T-cell (primary cell): ENCODE measurements around the gene FKBP5. TPM values are rescaled to one million over a fixed set of nuclear protein-coding genes. Genes with fewer than 3 reads are reported as not detected.
"Not testable (repeated sequence)": the region's sequence is repeated elsewhere in the genome, so short reads cannot be mapped to it uniquely, and the experiment has no call there.

ENCODE experiments used
- ATAC-seq, 4 experiments: fragments of 200-7000 bp in 3 of 4; fragments of 150-1000 bp in 1 of 4; cut with Tn5 transposase; replicated peaks in 1 of 4; 1 replicate in 3 of 4; 2 replicates in 1 of 4; pipeline ENCODE4 v1.10.0; 2021; ENCODE audit warnings: moderate library complexity in 3 of 4, mild to moderate bottlenecking in 2 of 4, moderate number of reproducible peaks in 1 of 4
- CTCF ChIA-PET, 2 donors: fragments of 300-600 bp; sonication (Branson Sonifier 250); formaldehyde crosslinking; loops; one replicate each; lab custom pipeline; 2022; ENCODE audit warnings: antibody characterized with exemption in 2 of 2; lab: Charles Lee
- POLR2A ChIA-PET, 2 donors: fragments of 300-600 bp; sonication (Branson Sonifier 250); formaldehyde crosslinking; loops; one replicate each; lab custom pipeline; 2022; ENCODE audit warnings: antibody characterized with exemption in 2 of 2; lab: Charles Lee
- DNase-seq, 35 experiments: peaks; one replicate each; pipeline versions ENCODE4 v3.0.0 to v3.0.0-alpha.2; 2013 to 2023
- H3K27ac ChIP-seq: one replicate; pipeline ENCODE4 v1.5.1; 2013; ENCODE audit warnings: low read length
- H3K27me3 ChIP-seq, 2 experiments: replicated peaks in 1 of 2; 1 replicate in 1 of 2; 2 replicates in 1 of 2; pipeline versions ENCODE4 v1.6.1 to v1.7.0; 2013; ENCODE audit warnings: low read length in 1 of 2, mixed read lengths in 1 of 2; ENCODE audit not compliant: control insufficient read depth in 2 of 2, insufficient read depth in 2 of 2; ENCODE audit errors: extremely low read depth in 1 of 2
- H3K36me3 ChIP-seq, 2 donors: 1 replicate in 1 of 2; 2 replicates in 1 of 2; pipeline versions ENCODE4 v1.6.1 to v1.7.0; 2013; ENCODE audit warnings: low read length in 1 of 2; ENCODE audit not compliant: control insufficient read depth in 2 of 2, insufficient read depth in 1 of 2; ENCODE audit errors: extremely low read depth in 1 of 2
- H3K4me1 ChIP-seq, 2 experiments: 1 replicate in 1 of 2; 2 replicates in 1 of 2; pipeline versions ENCODE4 v1.6.1 to v1.7.0; 2013; ENCODE audit warnings: low read length in 2 of 2, mixed read lengths in 1 of 2; ENCODE audit not compliant: insufficient read depth in 2 of 2, control insufficient read depth in 1 of 2; ENCODE audit errors: extremely low read depth in 1 of 2
- H3K4me3 ChIP-seq, 2 donors: 1 replicate in 1 of 2; 2 replicates in 1 of 2; pipeline versions ENCODE4 v1.5.1 to v1.7.0; 2013; ENCODE audit warnings: mild to moderate bottlenecking in 2 of 2, low read length in 1 of 2, moderate library complexity in 1 of 2; ENCODE audit not compliant: control insufficient read depth in 1 of 2; ENCODE audit errors: extremely low read depth in 1 of 2
- H3K9me3 ChIP-seq: 2 replicates; pipeline ENCODE4 v1.7.0; 2013
- H3K27ac Mint-ChIP-seq, 2 donors: one replicate each; pipeline ENCODE4 v1.8.0; 2020 to 2021; ENCODE audit warnings: mild to moderate bottlenecking in 2 of 2, mixed read lengths in 2 of 2
- H3K27me3 Mint-ChIP-seq, 2 donors: one replicate each; pipeline ENCODE4 v1.8.0; 2021 to 2022; ENCODE audit warnings: mixed read lengths in 2 of 2
- H3K36me3 Mint-ChIP-seq: one replicate; pipeline ENCODE4 v1.8.0; 2021; ENCODE audit warnings: mixed read lengths
- H3K4me1 Mint-ChIP-seq, 3 donors: one replicate each; pipeline ENCODE4 v1.8.0; 2020 to 2022; ENCODE audit warnings: mixed read lengths in 3 of 3, mild to moderate bottlenecking in 1 of 3
- H3K4me3 Mint-ChIP-seq, 3 donors: one replicate each; pipeline ENCODE4 v1.8.0; 2020 to 2022; ENCODE audit warnings: mild to moderate bottlenecking in 3 of 3, mixed read lengths in 3 of 3, moderate library complexity in 3 of 3
- H3K9me3 Mint-ChIP-seq, 3 donors: one replicate each; pipeline ENCODE4 v1.8.0; 2020 to 2022; ENCODE audit warnings: mixed read lengths in 3 of 3
- WGBS: methylation state at CpG from one replicate; pipeline ENCODE4 v1.1.5; 2013; ENCODE audit warnings: missing lambda C conversion rate; ENCODE audit not compliant: insufficient coverage; 5-methylcytosine and 5-hydroxymethylcytosine counted together
- total RNA-seq, 35 experiments: library from RNA in 6 of 35; stranded (reverse) in 6 of 35; fragments of 120-200 nt in 1 of 35; gene quantifications; one replicate each; pipeline versions ENCODE4 v1.2.1 to v1.2.4 and lab custom pipeline; 2013 to 2026

FKBP5 gene
- total RNA-seq, 5 donors from 2014 or later (not counting 1 experiment from before 2014, with no cell fraction given) = 61.4 to 130 (median 63.9) TPM

DNA sequence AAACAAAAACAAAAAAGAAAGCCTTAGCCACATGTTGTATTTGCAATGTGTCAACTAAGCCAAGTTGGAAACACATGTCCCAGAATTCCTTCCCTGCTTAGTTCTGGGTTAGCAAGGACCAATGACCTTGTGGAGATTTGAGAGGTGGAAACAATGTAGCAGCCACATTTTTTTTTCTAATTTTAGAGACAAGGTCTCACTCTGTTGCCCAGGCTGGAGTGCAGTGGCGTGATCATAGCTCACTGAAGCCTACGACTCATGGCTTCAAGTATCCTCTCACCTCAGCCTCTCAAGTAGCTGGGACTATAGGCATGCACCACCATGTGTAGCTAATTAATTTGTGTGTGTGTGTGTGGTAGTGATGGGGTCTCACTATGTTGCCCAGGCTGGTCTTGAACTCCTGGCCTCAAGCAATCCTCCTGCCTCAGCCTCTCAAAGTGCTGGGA is 117.8 kb downstream of the FKBP5 start:
- H3K9me3 ChIP-seq, ATAC-seq, H3K4me3 ChIP-seq, H3K27ac ChIP-seq, H3K9me3 Mint-ChIP-seq, POLR2A ChIA-PET, DNase-seq, H3K4me3 Mint-ChIP-seq, H3K27me3 Mint-ChIP-seq, H3K27me3 ChIP-seq, H3K4me1 Mint-ChIP-seq, H3K4me1 ChIP-seq: not testable (repeated sequence)
- Mint-ChIP-seq H3K27ac (peak overlapping the region in 1 of 2 donors; percentile 34), H3K36me3 (peaks cover 28% of the 10 kb centered on the region)
- no CpG with 5 or more reads among the region's 2 CpGs for WGBS
- CTCF ChIA-PET = interaction anchor here in 1 of 2 donors (0.6 kb wide), 1 partner anchor 246 kb away, joined by 4 read pairs; no protein-coding TSS in a partner anchor
- H3K36me3 ChIP-seq = peaks cover 4 to 25% of the 10 kb centered on the region in 2 donors

DNA sequence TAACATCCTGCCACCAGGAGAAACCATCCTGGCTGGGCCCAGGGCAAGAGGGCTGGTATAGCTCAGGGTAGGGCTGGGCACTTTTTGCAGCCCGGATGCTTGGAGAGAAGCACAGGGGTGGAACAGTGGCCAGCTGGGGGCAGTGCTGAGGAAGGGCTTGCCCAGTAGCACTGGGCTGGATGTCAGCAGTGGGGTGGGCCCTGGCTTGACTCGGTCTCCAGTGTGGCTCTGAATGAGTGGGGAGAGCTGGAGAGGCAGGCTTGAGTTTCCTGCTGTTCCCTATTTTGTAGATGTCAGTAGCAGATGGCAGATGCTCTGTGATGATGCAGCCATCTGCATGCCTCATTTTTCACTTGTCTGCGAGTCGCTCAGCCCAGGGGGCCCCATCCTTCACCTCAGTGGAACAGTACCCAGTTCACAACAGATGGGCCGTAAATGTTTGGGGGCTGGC is 119.7 kb downstream of the FKBP5 start:
- peaks cover 6 to 7% (median 6%) of the 10 kb centered on the region in 3 donors for H3K4me1 Mint-ChIP-seq
- CTCF ChIA-PET = interaction anchor here in 1 of 2 donors (0.8 to 1.4 kb wide), 4 partner anchors 16 to 167 kb away, joined by 3 to 4 read pairs (median 4); no protein-coding TSS in a partner anchor
- Histone ChIP-seq H3K4me3 (no peak overlapping the region), H3K9me3 (no peaks in the 10 kb centered on the region), H3K27ac (no peak overlapping the region), H3K36me3 (peaks cover 2 to 8% of the 10 kb centered on the region in 2 donors), H3K4me1 (no peaks in the 10 kb centered on the region), H3K27me3 (peaks cover 0 to 2% of the 10 kb centered on the region in 2 experiments)
- no peak overlapping the region for H3K4me3 Mint-ChIP-seq
- peaks cover 5 to 7% of the 10 kb centered on the region in 2 donors for H3K27me3 Mint-ChIP-seq
- peak overlapping the region; percentile 23 to 77 for H3K27ac Mint-ChIP-seq
- ATAC-seq (peak; percentile 55 to 72 (median 68)), DNase-seq (peak in 24 of 35 experiments; percentile 5 to 46 (median 18))
- POLR2A ChIA-PET = no interaction called here
- peaks cover 11% of the 10 kb centered on the region for H3K36me3 Mint-ChIP-seq
- no peaks in the 10 kb centered on the region for H3K9me3 Mint-ChIP-seq
- WGBS = 70% methylated on average over 4 of the region's 5 CpGs

DNA sequence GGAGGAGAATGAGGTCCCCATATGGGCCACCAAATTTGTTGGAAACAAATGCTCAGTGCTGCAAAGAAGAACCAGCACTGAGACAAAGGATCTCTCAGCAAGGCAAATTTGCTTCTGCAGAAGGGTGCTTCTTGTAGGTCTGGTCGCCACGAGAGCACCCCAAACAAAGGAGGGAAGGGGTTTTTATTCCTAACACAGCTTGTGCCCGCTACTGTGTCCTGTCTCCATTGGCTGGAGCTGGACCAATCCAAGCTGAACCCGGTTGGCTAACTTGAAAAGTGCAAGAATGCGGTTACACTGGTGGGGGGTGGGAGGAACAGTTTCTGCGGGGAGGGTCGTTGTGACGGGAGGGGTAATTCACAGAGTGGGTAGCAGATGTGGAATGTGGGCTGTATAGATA is 121.9 kb downstream of the FKBP5 start:
- H3K4me1 ChIP-seq = no peaks in the 10 kb centered on the region
- H3K36me3 Mint-ChIP-seq = no peaks in the 10 kb centered on the region
- H3K27ac Mint-ChIP-seq = no peak overlapping the region
- ATAC-seq (no peak), DNase-seq (no peak)
- no peaks in the 10 kb centered on the region for H3K9me3 Mint-ChIP-seq
- H3K27me3 ChIP-seq = peaks cover 0 to 4% of the 10 kb centered on the region in 2 experiments
- H3K9me3 ChIP-seq = no peaks in the 10 kb centered on the region
- 84% methylated on average over 5 of the region's 8 CpGs for WGBS
- H3K27me3 Mint-ChIP-seq = peaks cover 7 to 10% of the 10 kb centered on the region in 2 donors
- H3K4me3 Mint-ChIP-seq = no peak overlapping the region
- peaks cover 0 to 2% of the 10 kb centered on the region in 2 donors for H3K36me3 ChIP-seq
- ChIA-PET POLR2A (interaction anchor here in 1 of 2 donors (0.6 kb wide), 1 partner anchor 94 kb away, joined by 7 read pairs; no protein-coding TSS in a partner anchor), CTCF (no interaction called here)
- H3K4me1 Mint-ChIP-seq = peaks cover 6 to 7% (median 6%) of the 10 kb centered on the region in 3 donors
- no peak overlapping the region for H3K27ac ChIP-seq
- no peak overlapping the region for H3K4me3 ChIP-seq

DNA sequence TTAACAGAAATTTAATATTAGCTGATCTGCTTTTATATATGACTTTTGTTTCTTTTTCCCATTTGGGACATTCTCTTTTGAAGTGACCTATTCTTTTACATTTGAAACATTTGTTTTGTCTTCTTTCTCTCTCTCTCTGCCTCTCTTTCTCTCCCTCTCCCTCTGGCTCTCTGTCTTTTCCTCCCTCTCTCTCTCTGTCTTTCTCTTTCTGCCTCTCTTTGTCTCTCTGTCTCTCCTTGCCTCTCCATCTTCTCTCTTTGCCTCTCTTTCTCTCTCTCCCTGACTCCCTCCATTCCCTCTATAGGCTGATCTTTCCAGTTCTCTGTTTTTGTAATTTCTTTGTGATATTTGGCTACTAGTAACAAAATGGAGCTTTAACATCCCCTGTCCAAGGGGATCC is 124.0 kb downstream of the FKBP5 start:
- CTCF ChIA-PET = no interaction called here
- Mint-ChIP-seq H3K4me3 (no peak overlapping the region), H3K4me1 (peaks cover 6 to 7% (median 6%) of the 10 kb centered on the region in 3 donors), H3K27ac (peak overlapping the region in 1 of 2 donors; percentile 8), H3K9me3 (no peaks in the 10 kb centered on the region), H3K36me3 (no peaks in the 10 kb centered on the region), H3K27me3 (peaks cover 7 to 10% of the 10 kb centered on the region in 2 donors)
- Histone ChIP-seq H3K4me3 (no peak overlapping the region), H3K9me3 (no peaks in the 10 kb centered on the region), H3K27ac (no peak overlapping the region), H3K27me3 (peaks cover 0 to 4% of the 10 kb centered on the region in 2 experiments), H3K36me3 (no peaks in the 10 kb centered on the region), H3K4me1 (no peaks in the 10 kb centered on the region)
- POLR2A ChIA-PET = no interaction called here
- no peak for DNase-seq
- no peak for ATAC-seq

DNA sequence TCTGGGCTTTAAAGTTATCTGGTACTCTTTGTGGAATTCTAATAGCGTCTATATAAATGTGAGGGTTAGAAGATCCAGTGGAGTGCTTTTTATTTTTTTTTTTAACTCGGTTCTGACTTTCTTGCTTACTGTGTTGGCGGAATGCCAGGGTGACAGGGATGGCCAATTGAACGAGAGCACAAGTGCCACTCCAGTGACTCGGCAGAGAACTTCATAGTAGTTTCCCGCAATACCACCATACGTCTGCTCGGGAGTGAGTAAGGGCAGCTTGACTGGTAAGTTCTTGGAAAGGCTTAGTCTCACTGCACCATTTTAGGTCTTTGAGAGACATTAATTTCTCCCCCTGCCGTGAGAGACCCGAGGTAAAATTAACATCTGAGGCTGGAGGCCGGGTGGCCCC is 126.7 kb downstream of the FKBP5 start:
- Histone ChIP-seq H3K4me3 (no peak overlapping the region), H3K27ac (no peak overlapping the region), H3K27me3 (peaks cover 0 to 6% of the 10 kb centered on the region in 2 experiments), H3K9me3 (no peaks in the 10 kb centered on the region), H3K36me3 (no peaks in the 10 kb centered on the region), H3K4me1 (no peaks in the 10 kb centered on the region)
- Mint-ChIP-seq H3K36me3 (no peaks in the 10 kb centered on the region), H3K4me3 (no peak overlapping the region), H3K4me1 (peaks cover 3 to 6% (median 4%) of the 10 kb centered on the region in 3 donors), H3K27me3 (peaks cover 7 to 10% of the 10 kb centered on the region in 2 donors), H3K9me3 (no peaks in the 10 kb centered on the region), H3K27ac (no peak overlapping the region)
- ChIA-PET CTCF (interaction anchor here in 1 of 2 donors (0.5 to 0.6 kb wide), 2 partner anchors 45 to 237 kb away, joined by 3 read pairs; no protein-coding TSS in a partner anchor), POLR2A (no interaction called here)
- WGBS = 80% methylated on average over 9 of the region's 11 CpGs
- ATAC-seq = no peak
- no peak for DNase-seq

DNA sequence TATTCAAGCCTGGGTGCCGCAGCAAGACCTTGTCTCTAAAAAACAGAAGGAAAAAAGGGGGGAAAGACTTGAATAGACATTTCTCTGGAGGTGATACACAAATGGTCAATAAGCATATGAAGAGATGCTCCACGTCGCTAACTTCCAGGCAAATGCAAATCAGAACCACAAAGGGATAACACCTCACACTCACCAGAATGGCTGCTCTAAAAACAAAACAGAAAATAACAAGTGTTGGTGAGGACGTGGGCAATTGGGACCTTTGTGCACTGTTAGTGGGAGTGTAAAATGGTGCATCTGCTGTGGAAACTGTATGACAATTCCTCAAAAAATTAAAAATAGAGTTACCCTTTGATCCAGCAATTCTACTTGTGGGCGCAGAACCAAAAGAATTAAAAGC is 127.6 kb downstream of the FKBP5 start:
- Mint-ChIP-seq H3K4me3 (no peak overlapping the region), H3K27me3 (peaks cover 7 to 10% of the 10 kb centered on the region in 2 donors), H3K4me1 (peaks cover 0 to under 1% (median 0%) of the 10 kb centered on the region in 3 donors), H3K27ac (no peak overlapping the region), H3K36me3 (no peaks in the 10 kb centered on the region), H3K9me3 (no peaks in the 10 kb centered on the region)
- POLR2A ChIA-PET = no interaction called here
- H3K9me3 ChIP-seq = no peaks in the 10 kb centered on the region
- no peak overlapping the region for H3K27ac ChIP-seq
- DNase-seq (no peak), ATAC-seq (no peak)
- 100% methylated on average over 1 of the region's 5 CpGs for WGBS
- H3K4me1 ChIP-seq = no peaks in the 10 kb centered on the region
- H3K4me3 ChIP-seq = no peak overlapping the region
- H3K27me3 ChIP-seq = peaks cover 0 to 6% of the 10 kb centered on the region in 2 experiments
- CTCF ChIA-PET = no interaction called here
- no peaks in the 10 kb centered on the region for H3K36me3 ChIP-seq
